ENCODE measurements around the gene B3GALT2. TPM values are rescaled to one million over a fixed set of nuclear protein-coding genes. Genes with fewer than 3 reads are reported as not detected.

B3GALT2 gene
- total and polyA plus RNA-seq, 12 donors: 19.0 to 102 (median 49.3) TPM

DNA sequence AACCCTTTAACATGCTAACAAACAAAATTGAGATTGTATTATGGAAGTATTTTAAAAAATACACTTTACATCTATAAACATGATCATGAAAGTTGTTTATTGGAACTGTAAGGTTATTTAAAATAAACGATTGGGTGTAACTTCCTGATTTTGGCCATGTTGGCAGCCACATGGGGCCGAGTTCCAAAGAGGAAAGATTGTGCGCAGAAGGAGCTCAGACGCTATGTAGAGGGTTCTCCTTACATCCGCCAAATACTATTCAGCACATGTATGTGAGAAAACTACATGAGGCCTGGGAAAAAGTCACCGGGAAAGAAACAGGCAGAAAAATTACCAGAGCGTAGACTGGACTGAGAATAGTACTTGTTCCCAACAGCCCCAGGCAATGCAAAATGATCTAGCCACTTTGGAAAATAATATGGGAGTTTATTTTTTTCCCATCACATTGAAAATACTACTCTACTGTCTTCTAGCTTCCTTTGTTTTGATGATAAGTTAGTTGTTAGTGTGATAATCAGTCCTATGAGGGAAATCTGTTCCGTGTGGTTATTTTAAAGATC lies 35.7 kb upstream of the B3GALT2 start:
- Histone ChIP-seq H3K36me3 (peaks cover 0 to 29% (median 4%) of the 10 kb centered on the region in 9 donors), H3K4me3 (no peak overlapping the region), H3K9me3 (no peaks in the 10 kb centered on the region), H3K4me1 (peaks cover 0 to 21% (median 8%) of the 10 kb centered on the region in 9 donors), H3K27me3 (no peaks in the 10 kb centered on the region), H3K27ac (peak overlapping the region in 5 of 10 donors; percentile 18 to 50 (median 43))
- DNase-seq: no peak
- peak in 6 of 8 donors; percentile 35 to 63 (median 50) for ATAC-seq
- WGBS, 2 donors: 49 to 56% methylated on average over 8 of the region's 8 CpGs
- intact Hi-C loops (cut with DNase I): no loop called here
- TF ChIP-seq, protein P1, sequence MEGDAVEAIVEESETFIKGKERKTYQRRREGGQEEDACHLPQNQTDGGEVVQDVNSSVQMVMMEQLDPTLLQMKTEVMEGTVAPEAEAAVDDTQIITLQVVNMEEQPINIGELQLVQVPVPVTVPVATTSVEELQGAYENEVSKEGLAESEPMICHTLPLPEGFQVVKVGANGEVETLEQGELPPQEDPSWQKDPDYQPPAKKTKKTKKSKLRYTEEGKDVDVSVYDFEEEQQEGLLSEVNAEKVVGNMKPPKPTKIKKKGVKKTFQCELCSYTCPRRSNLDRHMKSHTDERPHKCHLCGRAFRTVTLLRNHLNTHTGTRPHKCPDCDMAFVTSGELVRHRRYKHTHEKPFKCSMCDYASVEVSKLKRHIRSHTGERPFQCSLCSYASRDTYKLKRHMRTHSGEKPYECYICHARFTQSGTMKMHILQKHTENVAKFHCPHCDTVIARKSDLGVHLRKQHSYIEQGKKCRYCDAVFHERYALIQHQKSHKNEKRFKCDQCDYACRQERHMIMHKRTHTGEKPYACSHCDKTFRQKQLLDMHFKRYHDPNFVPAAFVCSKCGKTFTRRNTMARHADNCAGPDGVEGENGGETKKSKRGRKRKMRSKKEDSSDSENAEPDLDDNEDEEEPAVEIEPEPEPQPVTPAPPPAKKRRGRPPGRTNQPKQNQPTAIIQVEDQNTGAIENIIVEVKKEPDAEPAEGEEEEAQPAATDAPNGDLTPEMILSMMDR (IDR thresholded peaks at IDR 0.05): no peak

GRCh38 chr1:193221651-193222050 lies 35.2 kb upstream of the B3GALT2 start:
- DNase-seq (no peak), ATAC-seq (no peak)
- TF ChIP-seq, protein P1 (IDR thresholded peaks at IDR 0.05): no peak
- Histone ChIP-seq H3K27me3 (no peaks in the 10 kb centered on the region), H3K36me3 (peaks cover 0 to 34% (median 4%) of the 10 kb centered on the region in 9 donors), H3K4me3 (no peak overlapping the region), H3K27ac (peak overlapping the region in 4 of 10 donors; percentile 23 to 50 (median 45)), H3K9me3 (no peaks in the 10 kb centered on the region), H3K4me1 (peaks cover 0 to 22% (median 8%) of the 10 kb centered on the region in 9 donors)
- intact Hi-C loops (cut with DNase I): no loop called here

DNA sequence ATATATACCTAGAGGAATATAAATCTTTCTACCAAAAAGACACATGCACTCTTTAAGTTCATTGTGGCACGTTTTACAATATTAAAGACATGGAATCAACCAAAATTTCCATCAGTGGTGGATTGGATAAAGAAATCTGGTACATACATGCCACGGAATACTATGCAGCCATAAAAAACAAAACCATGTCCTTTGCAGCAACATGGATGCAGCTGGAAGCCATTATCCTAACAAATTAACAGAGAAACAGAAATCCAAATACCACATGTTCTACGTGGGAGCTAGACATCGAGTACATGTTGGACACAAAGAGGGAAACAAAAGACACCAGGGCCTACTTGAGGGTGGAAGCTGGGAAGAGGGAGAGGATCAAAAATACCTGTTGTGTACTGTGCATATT lies 33.0 kb upstream of the B3GALT2 start:
- ATAC-seq: no peak
- Histone ChIP-seq H3K36me3 (peaks cover 0 to 55% (median 7%) of the 10 kb centered on the region in 9 donors), H3K27me3 (no peaks in the 10 kb centered on the region), H3K4me3 (no peak overlapping the region), H3K27ac (no peak overlapping the region), H3K9me3 (peaks cover 0 to 6% (median 0%) of the 10 kb centered on the region in 11 donors), H3K4me1 (peaks cover 0 to 27% (median 8%) of the 10 kb centered on the region in 9 donors)
- WGBS, 2 donors: 93 to 97% methylated on average over 4 of the region's 4 CpGs
- TF ChIP-seq, protein P1 (IDR thresholded peaks at IDR 0.05): no peak
- intact Hi-C loops (cut with DNase I): no loop called here
- DNase-seq: no peak

- peak; percentile 80 to 97 (median 90) for ATAC-seq
- H3K27ac ChIP-seq: peak overlapping the region in 8 of 10 donors; percentile 16 to 73 (median 66)
These were observed 30.5 kb upstream of the B3GALT2 start for GRCh38 chr1:193216920-193217319.

More at GRCh38 chr1:193216920-193217319, 30.5 kb upstream of the B3GALT2 start:
- WGBS, 2 donors: 71 to 74% methylated on average over 8 of the region's 8 CpGs
- Histone ChIP-seq H3K36me3 (peaks cover 0 to 76% (median 7%) of the 10 kb centered on the region in 9 donors), H3K4me3 (peak overlapping the region in 1 of 10 donors; percentile 23), H3K4me1 (peaks cover 0 to 20% (median 6%) of the 10 kb centered on the region in 9 donors), H3K27me3 (no peaks in the 10 kb centered on the region), H3K9me3 (peaks cover 0 to 6% (median 0%) of the 10 kb centered on the region in 11 donors)
- TF ChIP-seq, protein P1 (IDR thresholded peaks at IDR 0.05): peak in 2 of 9 donors; percentile 21 to 31
- intact Hi-C loops (cut with DNase I): no loop called here
- DNase-seq: peak; percentile 38 to 67
